Measurements from ENCODE around the gene TSPY8.
"Not testable (repeated sequence)": the region's sequence is repeated elsewhere in the genome, so short reads cannot be mapped to it uniquely, and the experiment has no call there.

DNA sequence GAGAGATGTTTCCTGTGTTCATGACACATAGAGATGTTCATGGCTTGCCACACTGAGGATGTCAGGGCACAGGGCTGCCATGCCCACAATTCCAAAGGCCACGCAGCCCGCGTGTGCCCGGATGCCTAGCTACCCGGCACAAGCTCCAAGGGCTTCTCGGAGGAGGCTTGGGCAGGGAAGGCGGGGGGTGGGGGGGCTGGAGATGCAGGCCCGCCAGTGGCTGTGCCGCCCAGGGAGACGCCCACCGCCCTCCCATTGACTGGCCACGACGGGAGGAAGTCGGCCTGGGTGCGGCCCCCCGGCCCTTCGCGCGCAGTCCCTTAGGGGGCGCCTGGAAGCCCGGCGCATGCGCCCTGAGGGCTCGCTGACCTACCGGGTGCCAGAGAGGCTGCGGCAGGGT lies 40.5 kb downstream of the TSPY8 start, which contains the start of gene TSPY3:
- TF ChIP-seq, protein P1, sequence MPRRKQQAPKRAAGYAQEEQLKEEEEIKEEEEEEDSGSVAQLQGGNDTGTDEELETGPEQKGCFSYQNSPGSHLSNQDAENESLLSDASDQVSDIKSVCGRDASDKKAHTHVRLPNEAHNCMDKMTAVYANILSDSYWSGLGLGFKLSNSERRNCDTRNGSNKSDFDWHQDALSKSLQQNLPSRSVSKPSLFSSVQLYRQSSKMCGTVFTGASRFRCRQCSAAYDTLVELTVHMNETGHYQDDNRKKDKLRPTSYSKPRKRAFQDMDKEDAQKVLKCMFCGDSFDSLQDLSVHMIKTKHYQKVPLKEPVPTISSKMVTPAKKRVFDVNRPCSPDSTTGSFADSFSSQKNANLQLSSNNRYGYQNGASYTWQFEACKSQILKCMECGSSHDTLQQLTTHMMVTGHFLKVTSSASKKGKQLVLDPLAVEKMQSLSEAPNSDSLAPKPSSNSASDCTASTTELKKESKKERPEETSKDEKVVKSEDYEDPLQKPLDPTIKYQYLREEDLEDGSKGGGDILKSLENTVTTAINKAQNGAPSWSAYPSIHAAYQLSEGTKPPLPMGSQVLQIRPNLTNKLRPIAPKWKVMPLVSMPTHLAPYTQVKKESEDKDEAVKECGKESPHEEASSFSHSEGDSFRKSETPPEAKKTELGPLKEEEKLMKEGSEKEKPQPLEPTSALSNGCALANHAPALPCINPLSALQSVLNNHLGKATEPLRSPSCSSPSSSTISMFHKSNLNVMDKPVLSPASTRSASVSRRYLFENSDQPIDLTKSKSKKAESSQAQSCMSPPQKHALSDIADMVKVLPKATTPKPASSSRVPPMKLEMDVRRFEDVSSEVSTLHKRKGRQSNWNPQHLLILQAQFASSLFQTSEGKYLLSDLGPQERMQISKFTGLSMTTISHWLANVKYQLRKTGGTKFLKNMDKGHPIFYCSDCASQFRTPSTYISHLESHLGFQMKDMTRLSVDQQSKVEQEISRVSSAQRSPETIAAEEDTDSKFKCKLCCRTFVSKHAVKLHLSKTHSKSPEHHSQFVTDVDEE (CRISPR knock-in tag; IDR thresholded peaks at IDR 0.05): not testable (repeated sequence)
- not testable (repeated sequence) for TF ChIP-seq TCF4 (CRISPR knock-in tag; IDR thresholded peaks at IDR 0.05; ENCODE audit: borderline replicate concordance); ZFP30 (CRISPR knock-in tag; IDR thresholded peaks at IDR 0.05); ISL1 (CRISPR knock-in tag; IDR thresholded peaks at IDR 0.05); ESRRG (CRISPR knock-in tag; IDR thresholded peaks at IDR 0.05); ZNF70 (CRISPR knock-in tag; IDR thresholded peaks at IDR 0.05); ZC3H10 (CRISPR knock-in tag; IDR thresholded peaks at IDR 0.05); TOX (CRISPR knock-in tag; IDR thresholded peaks at IDR 0.05; ENCODE audit: borderline replicate concordance); PPARA (CRISPR knock-in tag; IDR thresholded peaks at IDR 0.05; ENCODE audit: borderline replicate concordance); PATZ1 (CRISPR knock-in tag; IDR thresholded peaks at IDR 0.05; ENCODE audit: borderline replicate concordance); CSDC2 (CRISPR knock-in tag; IDR thresholded peaks at IDR 0.05); CSRNP3 (CRISPR knock-in tag; IDR thresholded peaks at IDR 0.05); SNAI2 (CRISPR knock-in tag; IDR thresholded peaks at IDR 0.05)
